Mucosa of rectum (tissue), 2 donors: ENCODE results near the gene UBE2K.
"Not testable (repeated sequence)": the region's sequence is repeated elsewhere in the genome, so short reads cannot be mapped to it uniquely, and the experiment has no call there.

ENCODE experiments used
- H3K27ac ChIP-seq, 2 donors: one replicate each; pipeline ENCODE4 v1.7.0; 2013; ENCODE audit warnings: inconsistent platforms in 2 of 2, low read depth in 2 of 2, low read length in 2 of 2
- H3K27me3 ChIP-seq, 2 donors: one replicate each; pipeline ENCODE4 v1.7.0; 2013; ENCODE audit warnings: low read length in 2 of 2; ENCODE audit not compliant: control insufficient read depth in 2 of 2, insufficient read depth in 2 of 2
- H3K36me3 ChIP-seq, 2 donors: one replicate each; pipeline ENCODE4 v1.7.0; 2013; ENCODE audit warnings: low read length in 2 of 2; ENCODE audit not compliant: control insufficient read depth in 2 of 2, insufficient read depth in 2 of 2
- H3K4me1 ChIP-seq, 2 donors: one replicate each; pipeline ENCODE4 v1.7.0; 2013; ENCODE audit warnings: low read length in 2 of 2, mild to moderate bottlenecking in 1 of 2; ENCODE audit not compliant: control insufficient read depth in 2 of 2, insufficient read depth in 2 of 2
- H3K4me3 ChIP-seq, 2 donors: one replicate each; pipeline ENCODE4 v1.7.0; 2013; ENCODE audit warnings: low read length in 2 of 2
- H3K9ac ChIP-seq, 2 donors: one replicate each; pipeline ENCODE4 v1.7.0; 2013; ENCODE audit warnings: low read length in 2 of 2, low read depth in 1 of 2, mild to moderate bottlenecking in 1 of 2
- H3K9me3 ChIP-seq, 2 donors: one replicate each; pipeline ENCODE4 v1.7.0; 2013; ENCODE audit warnings: low read length in 2 of 2; ENCODE audit not compliant: control insufficient read depth in 2 of 2
- donor health status: healthy.
- donor health status: Normal muscosa, but diverticular disease.

Gene UBE2K

GRCh38 chr4:39710098-39710896 lies 12.4 kb downstream of the UBE2K start:
- H3K9me3 ChIP-seq = no peaks in the 10 kb centered on the region
- no peak overlapping the region for H3K9ac ChIP-seq
- no peak overlapping the region for H3K4me3 ChIP-seq
- H3K27me3 ChIP-seq = no peaks in the 10 kb centered on the region
- no peaks in the 10 kb centered on the region for H3K36me3 ChIP-seq
- H3K27ac ChIP-seq = no peak overlapping the region
- H3K4me1 ChIP-seq = peaks cover 0 to 10% of the 10 kb centered on the region in 2 donors

GRCh38 chr4:39712819-39713607 lies 15.1 kb downstream of the UBE2K start:
- H3K9me3 ChIP-seq = no peaks in the 10 kb centered on the region
- no peaks in the 10 kb centered on the region for H3K4me1 ChIP-seq
- no peak overlapping the region for H3K4me3 ChIP-seq
- no peaks in the 10 kb centered on the region for H3K27me3 ChIP-seq
- no peak overlapping the region for H3K27ac ChIP-seq
- no peak overlapping the region for H3K9ac ChIP-seq
- H3K36me3 ChIP-seq = no peaks in the 10 kb centered on the region

GRCh38 chr4:39713691-39714090 lies 15.8 kb downstream of the UBE2K start:
- Histone ChIP-seq H3K9me3 (no peaks in the 10 kb centered on the region), H3K4me3 (no peak overlapping the region), H3K27ac (no peak overlapping the region), H3K4me1 (no peaks in the 10 kb centered on the region), H3K36me3 (no peaks in the 10 kb centered on the region), H3K9ac (no peak overlapping the region), H3K27me3 (no peaks in the 10 kb centered on the region)

GRCh38 chr4:39714166-39714565 lies 16.2 kb downstream of the UBE2K start:
- Histone ChIP-seq H3K27ac (no peak overlapping the region), H3K9me3 (no peaks in the 10 kb centered on the region), H3K27me3 (no peaks in the 10 kb centered on the region), H3K4me1 (no peaks in the 10 kb centered on the region), H3K9ac (no peak overlapping the region), H3K36me3 (no peaks in the 10 kb centered on the region), H3K4me3 (no peak overlapping the region)

DNA sequence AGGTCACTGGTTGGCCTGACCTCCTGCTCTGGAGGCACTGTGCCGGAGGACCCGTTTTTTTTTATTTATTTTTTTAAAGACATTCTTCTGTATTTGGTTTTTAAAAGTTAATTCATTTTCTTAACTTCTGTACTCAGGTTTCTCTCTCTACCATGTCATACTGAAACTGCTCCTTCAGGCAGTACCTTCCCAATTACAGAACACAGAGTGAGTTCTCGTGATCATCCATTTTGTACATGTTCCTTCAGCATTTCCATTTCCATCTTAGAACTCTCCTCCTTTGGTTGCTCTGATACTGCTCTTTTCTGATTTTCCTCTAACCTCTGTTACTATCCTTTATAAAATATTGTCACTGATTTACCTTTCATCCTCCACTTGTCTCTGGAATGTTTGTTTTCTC lies 17.9 kb downstream of the UBE2K start:
- no peaks in the 10 kb centered on the region for H3K4me1 ChIP-seq
- no peaks in the 10 kb centered on the region for H3K9me3 ChIP-seq
- H3K4me3 ChIP-seq = no peak overlapping the region
- H3K27me3 ChIP-seq = no peaks in the 10 kb centered on the region
- H3K9ac ChIP-seq = no peak overlapping the region
- no peaks in the 10 kb centered on the region for H3K36me3 ChIP-seq
- H3K27ac ChIP-seq = no peak overlapping the region

GRCh38 chr4:39716356-39716755 lies 18.4 kb downstream of the UBE2K start:
- Histone ChIP-seq H3K9ac (no peak overlapping the region), H3K4me1 (no peaks in the 10 kb centered on the region), H3K27ac (no peak overlapping the region), H3K27me3 (no peaks in the 10 kb centered on the region), H3K36me3 (no peaks in the 10 kb centered on the region), H3K9me3 (no peaks in the 10 kb centered on the region), H3K4me3 (no peak overlapping the region)

- H3K4me3 ChIP-seq, H3K36me3 ChIP-seq, H3K27ac ChIP-seq, H3K27me3 ChIP-seq, H3K9me3 ChIP-seq, H3K4me1 ChIP-seq, H3K9ac ChIP-seq: not testable (repeated sequence)
Measured at GRCh38 chr4:39717743-39718142, 19.8 kb downstream of the UBE2K start.

GRCh38 chr4:39718366-39719323 lies 20.7 kb downstream of the UBE2K start:
- H3K27ac ChIP-seq = no peak overlapping the region
- no peaks in the 10 kb centered on the region for H3K9me3 ChIP-seq
- H3K36me3 ChIP-seq = peaks cover 0 to 4% of the 10 kb centered on the region in 2 donors
- H3K4me3 ChIP-seq = no peak overlapping the region
- no peaks in the 10 kb centered on the region for H3K27me3 ChIP-seq
- no peak overlapping the region for H3K9ac ChIP-seq
- H3K4me1 ChIP-seq = no peaks in the 10 kb centered on the region

GRCh38 chr4:39719804-39720580 lies 22.1 kb downstream of the UBE2K start:
- H3K4me1 ChIP-seq = no peaks in the 10 kb centered on the region
- no peak overlapping the region for H3K9ac ChIP-seq
- H3K4me3 ChIP-seq = no peak overlapping the region

More at GRCh38 chr4:39719804-39720580, 22.1 kb downstream of the UBE2K start:
- Histone ChIP-seq H3K36me3 (peaks cover 0 to 4% of the 10 kb centered on the region in 2 donors), H3K9me3 (no peaks in the 10 kb centered on the region), H3K27ac (no peak overlapping the region), H3K27me3 (no peaks in the 10 kb centered on the region)
